NCI-H2227 (cell line): Measurements from ENCODE around the gene TMEM255B.

Source experiments
- DNase-seq: peaks from one replicate; lab custom pipeline; 2025; ENCODE audit not compliant: unreplicated experiment; lab: John Stamatoyannopoulos, UW

Gene TMEM255B

GRCh38 chr13:113845055-113845454 lies 86.0 kb downstream of the TMEM255B start:
- no peak for DNase-seq

- no peak for DNase-seq
Measured at GRCh38 chr13:113845723-113846635, 87.0 kb downstream of the TMEM255B start.

- no peak for DNase-seq
Measured at GRCh38 chr13:113846636-113847318, 87.8 kb downstream of the TMEM255B start.

- no peak for DNase-seq
Measured at GRCh38 chr13:113848020-113848419, 89.0 kb downstream of the TMEM255B start.

- no peak for DNase-seq
Measured at GRCh38 chr13:113848431-113849260, 89.6 kb downstream of the TMEM255B start.

GRCh38 chr13:113849546-113849945 lies 90.5 kb downstream of the TMEM255B start:
- no peak for DNase-seq

GRCh38 chr13:113849981-113850721 lies 91.1 kb downstream of the TMEM255B start:
- no peak for DNase-seq

GRCh38 chr13:113850722-113851479 lies 91.9 kb downstream of the TMEM255B start:
- no peak for DNase-seq

- DNase-seq, result no peak
Measured at GRCh38 chr13:113851480-113851803, 92.4 kb downstream of the TMEM255B start.

- no peak for DNase-seq
Measured at GRCh38 chr13:113851826-113852535, 93.0 kb downstream of the TMEM255B start.

GRCh38 chr13:113852536-113853517 lies 93.8 kb downstream of the TMEM255B start:
- DNase-seq, result no peak

GRCh38 chr13:113853518-113854237 lies 94.7 kb downstream of the TMEM255B start:
- DNase-seq, result no peak

- DNase-seq, result no peak
Measured at GRCh38 chr13:113854238-113855011, 95.4 kb downstream of the TMEM255B start.

- DNase-seq, result no peak
Measured at GRCh38 chr13:113855012-113855921, 96.2 kb downstream of the TMEM255B start.

GRCh38 chr13:113855931-113856715 lies 97.1 kb downstream of the TMEM255B start:
- no peak for DNase-seq
